Occipital lobe (tissue), 1 donor: Measurements from ENCODE around the gene KANK2. TPM values are rescaled to one million over a fixed set of nuclear protein-coding genes. Genes with fewer than 3 reads are reported as not detected.

Experiments used
- total RNA-seq: library from RNA; depleted of rRNA; stranded (reverse); fragments of >200 nt; gene quantifications from one replicate; pipeline ENCODE4 v1.2.3, GENCODE V29; 2014

KANK2 gene
- total RNA-seq, 1 donor from 2014 or later, result 10.6 TPM

Other genes starting within 250 kb of the KANK2 start
- 84.4 TPM for gene SMARCA4, start 236.5 kb downstream of the KANK2 start, total RNA-seq
- gene LDLR, start 108.1 kb downstream of the KANK2 start, total RNA-seq, result 19.5 TPM
- 6.4 TPM for gene SPC24, start 41.8 kb downstream of the KANK2 start, total RNA-seq
- not detected for gene ANGPTL8, start 42.1 kb upstream of the KANK2 start, total RNA-seq
- 1.7 TPM for gene DOCK6, start 65.0 kb upstream of the KANK2 start, total RNA-seq
- not detected for gene TSPAN16, start 98.6 kb upstream of the KANK2 start, total RNA-seq
- 24.0 TPM for gene RAB3D, start 142.1 kb upstream of the KANK2 start, total RNA-seq
- 28.7 TPM for gene TMEM205, start 148.7 kb upstream of the KANK2 start, total RNA-seq
- 2.3 TPM for gene CCDC159, start 149.0 kb upstream of the KANK2 start, total RNA-seq
- 28.2 TPM for gene PLPPR2, start 157.9 kb upstream of the KANK2 start, total RNA-seq
- 1.6 TPM for gene SWSAP1, start 177.1 kb upstream of the KANK2 start, total RNA-seq
- 4.8 TPM for gene EPOR, start 186.8 kb upstream of the KANK2 start, total RNA-seq
- gene RGL3, start 221.8 kb upstream of the KANK2 start, total RNA-seq, result not detected
- 0.47 TPM for gene ODAD3, start 237.6 kb upstream of the KANK2 start, total RNA-seq
- gene PRKCSH, start 238.1 kb upstream of the KANK2 start, total RNA-seq, result 60.2 TPM